Breast epithelium (tissue), 4 donors: ENCODE results near the gene SPTSSB. TPM values are rescaled to one million over a fixed set of nuclear protein-coding genes. Genes with fewer than 3 reads are reported as not detected.

Experiments used
- DNase-seq, 2 donors: peaks; one replicate each; pipeline ENCODE4 v3.0.0-alpha.2; 2019; ENCODE audit warnings: low spot score in 2 of 2
- H3K27ac ChIP-seq, 2 donors: fragments of 200-600 bp; sonication (generic) in 1 of 2; one replicate each; pipeline ENCODE4 v1.5.1; 2016 to 2019; ENCODE audit warnings: mild to moderate bottlenecking in 1 of 2
- H3K27me3 ChIP-seq, 2 donors: fragments of 200-600 bp; sonication (generic) in 1 of 2; one replicate each; pipeline versions ENCODE4 v1.5.1 to v1.6.0; 2017 to 2019; ENCODE audit warnings: control low read depth in 1 of 2, mild to moderate bottlenecking in 1 of 2
- H3K36me3 ChIP-seq: fragments of 200-600 bp; one replicate; pipeline ENCODE4 v1.5.1; 2019
- H3K4me1 ChIP-seq, 2 donors: fragments of 200-600 bp; sonication (generic); one replicate each; pipeline ENCODE4 v1.5.1; 2016 to 2019; ENCODE audit warnings: control low read depth in 1 of 2
- H3K4me3 ChIP-seq, 3 donors: fragments of 200-600 bp; sonication (generic); 1 replicate in 2 of 3; 2 replicates in 1 of 3; pipeline ENCODE4 v1.5.1; 2016 to 2019; ENCODE audit warnings: mild to moderate bottlenecking in 3 of 3, moderate library complexity in 2 of 3
- H3K9me3 ChIP-seq, 2 donors: fragments of 200-600 bp; sonication (generic) in 1 of 2; one replicate each; pipeline ENCODE4 v1.5.1; 2016 to 2019; ENCODE audit warnings: control low read depth in 1 of 2
- CTCF ChIP-seq, 3 donors: fragments of 450-650 bp; IDR thresholded peaks; one replicate each; pipeline ENCODE4 v1.5.1; 2016 to 2017; ENCODE audit warnings: antibody characterized with exemption in 3 of 3, mild to moderate bottlenecking in 3 of 3, moderate library complexity in 3 of 3
- POLR2A ChIP-seq: fragments of 450-650 bp; IDR thresholded peaks from one replicate; pipeline ENCODE4 v1.6.1; 2016; ENCODE audit warnings: antibody characterized with exemption, mild to moderate bottlenecking, moderate library complexity
- POLR2AphosphoS5 ChIP-seq, 3 donors: sonication (generic); formaldehyde crosslinking; IDR thresholded peaks; one replicate each; pipeline ENCODE4 v1.6.1; 2017; ENCODE audit warnings: antibody characterized with exemption in 3 of 3
- intact Hi-C: fragments of 100-400 bp; cut with DNase I; formaldehyde crosslinking; loops from one replicate; pipeline ENCODE4 v1.15.1; 2023; ENCODE audit warnings: low total_unique reads
- total RNA-seq, 3 donors: library from RNA; depleted of rRNA; stranded (reverse); fragments of >200 nt; gene quantifications; one replicate each; pipeline ENCODE4 v1.1.0, GENCODE V29; 2016

The SPTSSB gene
- total RNA-seq = 1 to 10 TPM in 2 of 3 donors, under 1 TPM in 1; 0.16 to 2.0 (median 1.5) TPM

- DNase-seq = peak in 1 of 2 donors; percentile 28
- Histone ChIP-seq H3K9me3 (no peaks in the 10 kb centered on the region), H3K4me1 (peaks cover 0 to 4% of the 10 kb centered on the region in 2 donors), H3K36me3 (no peaks in the 10 kb centered on the region), H3K27ac (peak within 1 kb of the TSS; percentile 69 to 81), H3K27me3 (no peaks in the 10 kb centered on the region), H3K4me3 (peak within 1 kb of the TSS; percentile 41 to 79 (median 56))
- TF ChIP-seq CTCF (IDR thresholded peaks at IDR 0.05) (no peak), POLR2A (no peak), POLR2AphosphoS5 (IDR thresholded peaks at IDR 0.05) (no peak)
- intact Hi-C loops = no loop called here
Measured at GRCh38 chr3:161371441-161372320, at the start of gene SPTSSB. Gene SPTSSB (minus strand): TSS chr3:161371517. CDS start chr3:161346323, 25,194 bp downstream.

GRCh38 chr3:161420746-161421145 is 49.4 kb upstream of the SPTSSB start:
- peak in 2 of 3 donors; percentile 43 to 46 for TF ChIP-seq CTCF (IDR thresholded peaks at IDR 0.05)
- TF ChIP-seq POLR2A = no peak
- peak in 1 of 3 donors; percentile 15 for TF ChIP-seq POLR2AphosphoS5 (IDR thresholded peaks at IDR 0.05)
- Histone ChIP-seq H3K4me1 (no peaks in the 10 kb centered on the region), H3K36me3 (no peaks in the 10 kb centered on the region), H3K4me3 (no peak overlapping the region), H3K27me3 (no peaks in the 10 kb centered on the region), H3K9me3 (no peaks in the 10 kb centered on the region), H3K27ac (no peak overlapping the region)
- no peak for DNase-seq
- intact Hi-C loops = loop anchor here (5.0 kb wide), 1 partner anchor 148 kb away; no protein-coding TSS in a partner anchor

- H3K27ac ChIP-seq = no peak overlapping the region
- H3K9me3 ChIP-seq = no peaks in the 10 kb centered on the region
- no peak for DNase-seq
- intact Hi-C loops = loop anchor here (5.0 kb wide), 1 partner anchor 147 kb away; no protein-coding TSS in a partner anchor
- H3K36me3 ChIP-seq = no peaks in the 10 kb centered on the region
- H3K4me1 ChIP-seq = no peaks in the 10 kb centered on the region
- no peaks in the 10 kb centered on the region for H3K27me3 ChIP-seq
- H3K4me3 ChIP-seq = no peak overlapping the region
- no peak for TF ChIP-seq POLR2AphosphoS5 (IDR thresholded peaks at IDR 0.05)
- no peak for TF ChIP-seq POLR2A
- TF ChIP-seq CTCF (IDR thresholded peaks at IDR 0.05) = no peak
Measured at GRCh38 chr3:161419555-161420333, 48.4 kb upstream of the SPTSSB start.

DNA sequence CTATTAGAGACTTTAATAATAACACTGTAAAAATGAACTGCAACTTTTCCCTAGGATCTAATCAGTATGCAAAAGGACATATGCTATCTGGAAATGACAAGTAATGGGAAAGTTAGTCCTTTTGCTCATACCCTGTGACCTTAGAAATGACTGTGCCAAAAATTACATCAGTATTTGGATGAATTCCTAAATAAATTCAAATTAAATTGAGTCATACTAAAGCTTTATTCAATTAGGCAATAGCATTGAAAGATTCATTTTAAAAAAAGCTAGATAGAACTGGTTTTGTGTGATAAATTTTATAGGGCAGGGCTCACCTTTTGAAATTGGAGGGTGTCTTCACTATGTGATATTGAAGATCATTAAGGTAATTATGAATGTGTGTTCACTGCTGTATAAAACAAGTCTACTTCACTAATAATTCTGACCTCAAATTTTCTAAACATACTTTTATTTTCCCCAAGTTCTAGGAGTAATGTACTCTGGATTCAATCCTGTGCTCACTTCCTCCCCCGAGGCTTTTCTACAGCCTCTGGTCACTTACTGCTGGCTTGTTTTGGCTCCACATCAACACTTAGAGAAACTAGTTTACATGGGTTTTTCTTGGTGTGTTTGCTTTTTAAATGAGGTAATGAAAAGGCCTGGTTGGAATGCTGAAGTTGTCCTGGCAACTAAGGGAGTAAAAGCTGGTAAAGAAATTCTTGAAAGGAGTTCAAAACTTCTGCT is 44.4 kb upstream of the SPTSSB start:
- no peaks in the 10 kb centered on the region for H3K9me3 ChIP-seq
- no peaks in the 10 kb centered on the region for H3K4me1 ChIP-seq
- no peak for TF ChIP-seq POLR2A
- TF ChIP-seq POLR2AphosphoS5 (IDR thresholded peaks at IDR 0.05) = no peak
- TF ChIP-seq CTCF (IDR thresholded peaks at IDR 0.05) = no peak
- H3K4me3 ChIP-seq = no peak overlapping the region
- peak in 1 of 2 donors; percentile 50 for DNase-seq
- H3K27me3 ChIP-seq = no peaks in the 10 kb centered on the region
- no peaks in the 10 kb centered on the region for H3K36me3 ChIP-seq
- intact Hi-C loops = no loop called here
- peak overlapping the region; percentile 86 to 90 for H3K27ac ChIP-seq
